Endothelial cell of umbilical vein (primary cell): ENCODE data around the gene PRKG1.

Source experiments
- CTCF ChIP-seq, 2 donors: IDR thresholded peaks; 1 replicate in 1 of 2; 2 replicates in 1 of 2; pipeline ENCODE4 v1.5.1; 2011; ENCODE audit warnings: low read length in 2 of 2, mild to moderate bottlenecking in 2 of 2, moderate library complexity in 2 of 2, control low read depth in 1 of 2, inconsistent platforms in 1 of 2, low read depth in 1 of 2; ENCODE audit not compliant: insufficient read depth in 1 of 2; ENCODE audit errors: extremely low read depth in 1 of 2
- POLR2A ChIP-seq: IDR thresholded peaks from 2 replicates; pipeline ENCODE4 v1.6.1; 2012; ENCODE audit warnings: low read depth, mild to moderate bottlenecking, control low read depth, low read length
- POLR2AphosphoS5 ChIP-seq: IDR thresholded peaks from 2 replicates; pipeline ENCODE4 v1.6.1; 2012; ENCODE audit warnings: low read depth, mild to moderate bottlenecking, control low read depth, low read length, moderate library complexity; ENCODE audit not compliant: insufficient read depth

GRCh38 chr10:51683031-51683691 lies 608.9 kb downstream of the PRKG1 start:
- TF ChIP-seq POLR2AphosphoS5 (no peak), CTCF (IDR thresholded peaks at IDR 0.05; ENCODE audit: extremely low read depth in 1 of 2, insufficient read depth in 1 of 2, low read depth in 1 of 2, low read length in 2 of 2) (no peak), POLR2A (no peak)
